ENCODE data around the gene ASPSCR1.
"Not testable (repeated sequence)": the region's sequence is repeated elsewhere in the genome, so short reads cannot be mapped to it uniquely, and the experiment has no call there.

The ASPSCR1 gene

GRCh38 chr17:81952792-81953228, 24.6 kb upstream of the ASPSCR1 start:
- H4K8ac ChIP-seq (ENCODE audit: low read length): peak overlapping the region; percentile 21
- peaks cover 1 to 45% of the 10 kb centered on the region in 2 experiments for H3K27me3 ChIP-seq (ENCODE audit: control insufficient read depth in 1 of 2, insufficient read depth in 1 of 2, low read length in 2 of 2)
- no peaks in the 10 kb centered on the region for H3K79me1 ChIP-seq (replicated peaks; ENCODE audit: low read length, poor library complexity, severe bottlenecking)
- H3K4me3 ChIP-seq (ENCODE audit: insufficient read depth in 1 of 2, low read depth in 1 of 2, low read length in 2 of 2): no peak overlapping the region
- H2BK5ac ChIP-seq (ENCODE audit: low read depth, low read length, poor library complexity, severe bottlenecking): no peak overlapping the region
- H2BK12ac ChIP-seq (ENCODE audit: low read length in 2 of 2): no peak overlapping the region
- no peak overlapping the region for H2AK5ac ChIP-seq (ENCODE audit: low read length, severe bottlenecking)
- WGBS: 89% methylated on average over 16 of the region's 16 CpGs
- H3K14ac ChIP-seq (ENCODE audit: low read length in 2 of 2): no peak overlapping the region
- H3K9me3 ChIP-seq (ENCODE audit: control insufficient read depth, low read length): no peaks in the 10 kb centered on the region
- H4K91ac ChIP-seq (ENCODE audit: low read length): no peak overlapping the region
- H3K4me1 ChIP-seq (ENCODE audit: control insufficient read depth, insufficient read depth, low read depth, low read length): peaks cover 13% of the 10 kb centered on the region
- H3K27ac ChIP-seq (ENCODE audit: low read length, poor library complexity, severe bottlenecking): no peak overlapping the region
- no peak overlapping the region for H3K23ac ChIP-seq (ENCODE audit: low read length in 2 of 2)
- H2BK120ac ChIP-seq (ENCODE audit: low read depth, low read length): no peak overlapping the region
- no peak overlapping the region for H2BK15ac ChIP-seq (ENCODE audit: low read depth, poor library complexity, severe bottlenecking)
- no peak overlapping the region for H2AFZ ChIP-seq (ENCODE audit: low read depth, low read length)
- H3K36me3 ChIP-seq (ENCODE audit: control insufficient read depth in 1 of 2, insufficient read depth in 2 of 2, low read depth in 1 of 2, low read length in 2 of 2): no peaks in the 10 kb centered on the region
- H3K4ac ChIP-seq (ENCODE audit: low read depth in 1 of 2, low read length in 2 of 2): no peak overlapping the region
- H3K4me2 ChIP-seq (ENCODE audit: low read length, poor library complexity, severe bottlenecking): no peak overlapping the region
- DNase-seq: no peak
- H3K18ac ChIP-seq (ENCODE audit: low read depth in 1 of 2, low read length in 2 of 2): no peak overlapping the region
- no peak overlapping the region for H3K9ac ChIP-seq (ENCODE audit: low read length)

GRCh38 chr17:81953443-81953842, 24.0 kb upstream of the ASPSCR1 start:
- not testable (repeated sequence) for H3K36me3 ChIP-seq (ENCODE audit: control insufficient read depth in 1 of 2, insufficient read depth in 2 of 2, low read depth in 1 of 2, low read length in 2 of 2); H3K9me3 ChIP-seq (ENCODE audit: control insufficient read depth, low read length); H4K8ac ChIP-seq (ENCODE audit: low read length); H3K79me1 ChIP-seq (replicated peaks; ENCODE audit: low read length, poor library complexity, severe bottlenecking); DNase-seq; H3K23ac ChIP-seq (ENCODE audit: low read length in 2 of 2); H3K18ac ChIP-seq (ENCODE audit: low read depth in 1 of 2, low read length in 2 of 2); H2BK15ac ChIP-seq (ENCODE audit: low read depth, poor library complexity, severe bottlenecking); H2AK5ac ChIP-seq (ENCODE audit: low read length, severe bottlenecking); H2BK120ac ChIP-seq (ENCODE audit: low read depth, low read length); H2AFZ ChIP-seq (ENCODE audit: low read depth, low read length); H3K9ac ChIP-seq (ENCODE audit: low read length); H2BK5ac ChIP-seq (ENCODE audit: low read depth, low read length, poor library complexity, severe bottlenecking); H3K4me2 ChIP-seq (ENCODE audit: low read length, poor library complexity, severe bottlenecking); H3K4me3 ChIP-seq (ENCODE audit: insufficient read depth in 1 of 2, low read depth in 1 of 2, low read length in 2 of 2); H2BK12ac ChIP-seq (ENCODE audit: low read length in 2 of 2); H3K27ac ChIP-seq (ENCODE audit: low read length, poor library complexity, severe bottlenecking); H4K91ac ChIP-seq (ENCODE audit: low read length); H3K14ac ChIP-seq (ENCODE audit: low read length in 2 of 2); H3K4ac ChIP-seq (ENCODE audit: low read depth in 1 of 2, low read length in 2 of 2)
- WGBS: 77% methylated on average over 5 of the region's 5 CpGs
- Histone ChIP-seq H3K27me3 (ENCODE audit: control insufficient read depth in 1 of 2, insufficient read depth in 1 of 2, low read length in 2 of 2) (peaks cover 7 to 51% of the 10 kb centered on the region in 2 experiments), H3K4me1 (ENCODE audit: control insufficient read depth, insufficient read depth, low read depth, low read length) (peaks cover 13% of the 10 kb centered on the region)

DNA sequence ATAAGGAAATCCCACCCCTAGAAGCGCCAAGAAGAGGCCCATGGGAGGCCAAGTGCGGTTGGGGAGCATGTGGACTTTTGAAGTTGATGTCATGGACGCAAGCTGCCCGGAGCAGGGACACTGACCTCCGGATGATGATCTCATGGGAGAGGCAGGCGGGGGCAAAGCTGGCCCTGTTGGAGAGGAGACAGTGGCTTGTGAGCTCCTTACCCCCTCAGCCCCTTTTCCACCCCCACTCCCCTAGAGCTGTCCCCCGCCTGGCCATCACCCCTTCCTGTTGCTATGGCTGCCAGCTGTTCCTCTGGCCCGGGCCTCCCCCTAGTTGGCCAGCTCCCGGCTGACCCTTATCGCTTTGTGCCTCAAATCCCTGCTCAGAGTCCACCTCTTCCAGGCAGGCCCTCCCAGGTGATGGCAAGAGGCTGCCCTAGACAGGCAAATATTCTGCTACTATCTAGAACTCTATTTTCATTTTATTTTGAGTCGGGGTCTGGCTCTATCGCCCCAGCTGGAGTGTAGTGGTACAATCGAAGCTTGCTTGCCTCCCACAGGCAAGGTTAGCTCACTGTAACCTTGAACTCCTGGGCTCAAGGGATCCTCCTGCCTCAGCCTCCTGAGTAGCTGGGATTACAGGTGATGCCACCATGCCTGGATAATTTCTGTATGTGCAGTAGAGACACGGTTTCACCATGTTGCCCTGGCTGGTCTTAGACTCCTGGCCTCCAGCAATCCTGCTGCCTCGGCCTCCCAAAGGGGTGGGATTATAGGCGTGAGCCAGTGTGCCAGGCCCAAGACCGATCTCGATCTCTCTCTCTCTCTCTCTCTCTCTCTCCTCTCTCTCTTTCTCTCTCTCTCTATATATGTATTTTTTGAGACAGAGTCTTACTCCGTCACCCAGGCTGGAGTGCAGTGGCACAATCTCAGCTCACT, 23.0 kb upstream of the ASPSCR1 start:
- H2BK5ac ChIP-seq (ENCODE audit: low read depth, low read length, poor library complexity, severe bottlenecking): no peak overlapping the region
- no peak overlapping the region for H3K4me3 ChIP-seq (ENCODE audit: insufficient read depth in 1 of 2, low read depth in 1 of 2, low read length in 2 of 2)
- H3K4me2 ChIP-seq (ENCODE audit: low read length, poor library complexity, severe bottlenecking): no peak overlapping the region
- no peak overlapping the region for H3K27ac ChIP-seq (ENCODE audit: low read length, poor library complexity, severe bottlenecking)
- H2BK12ac ChIP-seq (ENCODE audit: low read length in 2 of 2): no peak overlapping the region
- peaks cover 16 to 61% of the 10 kb centered on the region in 2 experiments for H3K27me3 ChIP-seq (ENCODE audit: control insufficient read depth in 1 of 2, insufficient read depth in 1 of 2, low read length in 2 of 2)
- WGBS: 92% methylated on average over 14 of the region's 19 CpGs
- no peak for DNase-seq
- peaks cover 15% of the 10 kb centered on the region for H3K4me1 ChIP-seq (ENCODE audit: control insufficient read depth, insufficient read depth, low read depth, low read length)
- no peaks in the 10 kb centered on the region for H3K79me1 ChIP-seq (replicated peaks; ENCODE audit: low read length, poor library complexity, severe bottlenecking)
- H3K23ac ChIP-seq (ENCODE audit: low read length in 2 of 2): no peak overlapping the region
- no peak overlapping the region for H2BK15ac ChIP-seq (ENCODE audit: low read depth, poor library complexity, severe bottlenecking)
- peak overlapping the region in 1 of 2 experiments; percentile 38 for H3K18ac ChIP-seq (ENCODE audit: low read depth in 1 of 2, low read length in 2 of 2)
- H4K8ac ChIP-seq (ENCODE audit: low read length): no peak overlapping the region
- no peak overlapping the region for H4K91ac ChIP-seq (ENCODE audit: low read length)
- H3K36me3 ChIP-seq (ENCODE audit: control insufficient read depth in 1 of 2, insufficient read depth in 2 of 2, low read depth in 1 of 2, low read length in 2 of 2): no peaks in the 10 kb centered on the region
- no peak overlapping the region for H3K9ac ChIP-seq (ENCODE audit: low read length)
- H2AK5ac ChIP-seq (ENCODE audit: low read length, severe bottlenecking): no peak overlapping the region
- H2AFZ ChIP-seq (ENCODE audit: low read depth, low read length): no peak overlapping the region
- H3K9me3 ChIP-seq (ENCODE audit: control insufficient read depth, low read length): no peaks in the 10 kb centered on the region
- H3K4ac ChIP-seq (ENCODE audit: low read depth in 1 of 2, low read length in 2 of 2): no peak overlapping the region
- no peak overlapping the region for H3K14ac ChIP-seq (ENCODE audit: low read length in 2 of 2)
- H2BK120ac ChIP-seq (ENCODE audit: low read depth, low read length): no peak overlapping the region

GRCh38 chr17:81955058-81955681, 22.3 kb upstream of the ASPSCR1 start:
- no peak for DNase-seq

More at GRCh38 chr17:81955058-81955681, 22.3 kb upstream of the ASPSCR1 start:
- H2BK5ac ChIP-seq (ENCODE audit: low read depth, low read length, poor library complexity, severe bottlenecking): no peak overlapping the region
- no peak overlapping the region for H2BK120ac ChIP-seq (ENCODE audit: low read depth, low read length)
- no peak overlapping the region for H2BK15ac ChIP-seq (ENCODE audit: low read depth, poor library complexity, severe bottlenecking)
- H3K27me3 ChIP-seq (ENCODE audit: control insufficient read depth in 1 of 2, insufficient read depth in 1 of 2, low read length in 2 of 2): peaks cover 16 to 67% of the 10 kb centered on the region in 2 experiments
- H3K79me1 ChIP-seq (replicated peaks; ENCODE audit: low read length, poor library complexity, severe bottlenecking): no peaks in the 10 kb centered on the region
- peaks cover 23% of the 10 kb centered on the region for H3K4me1 ChIP-seq (ENCODE audit: control insufficient read depth, insufficient read depth, low read depth, low read length)
- no peak overlapping the region for H4K8ac ChIP-seq (ENCODE audit: low read length)
- H3K4ac ChIP-seq (ENCODE audit: low read depth in 1 of 2, low read length in 2 of 2): no peak overlapping the region
- no peak overlapping the region for H2BK12ac ChIP-seq (ENCODE audit: low read length in 2 of 2)
- no peak overlapping the region for H3K4me2 ChIP-seq (ENCODE audit: low read length, poor library complexity, severe bottlenecking)
- H3K9me3 ChIP-seq (ENCODE audit: control insufficient read depth, low read length): no peaks in the 10 kb centered on the region
- WGBS: 95% methylated on average over 16 of the region's 26 CpGs
- H2AFZ ChIP-seq (ENCODE audit: low read depth, low read length): no peak overlapping the region
- no peak overlapping the region for H3K18ac ChIP-seq (ENCODE audit: low read depth in 1 of 2, low read length in 2 of 2)
- no peak overlapping the region for H2AK5ac ChIP-seq (ENCODE audit: low read length, severe bottlenecking)
- H3K9ac ChIP-seq (ENCODE audit: low read length): no peak overlapping the region
- no peak overlapping the region for H3K14ac ChIP-seq (ENCODE audit: low read length in 2 of 2)
- H3K23ac ChIP-seq (ENCODE audit: low read length in 2 of 2): no peak overlapping the region
- H4K91ac ChIP-seq (ENCODE audit: low read length): no peak overlapping the region
- H3K4me3 ChIP-seq (ENCODE audit: insufficient read depth in 1 of 2, low read depth in 1 of 2, low read length in 2 of 2): no peak overlapping the region
- H3K36me3 ChIP-seq (ENCODE audit: control insufficient read depth in 1 of 2, insufficient read depth in 2 of 2, low read depth in 1 of 2, low read length in 2 of 2): no peaks in the 10 kb centered on the region
- no peak overlapping the region for H3K27ac ChIP-seq (ENCODE audit: low read length, poor library complexity, severe bottlenecking)

Data from mesenchymal stem cell (in vitro differentiated cells and primary cell).